Measurements from ENCODE around the gene ZKSCAN1. TPM values are rescaled to one million over a fixed set of nuclear protein-coding genes. Genes with fewer than 3 reads are reported as not detected.
A peak's percentile ranks its signal among the peaks of the same experiment; 100 is the strongest.
"Not testable (repeated sequence)": the region's sequence is repeated elsewhere in the genome, so short reads cannot be mapped to it uniquely, and the experiment has no call there.

The ZKSCAN1 gene
- polyA plus RNA-seq, 3 donors: 56.7 to 64.3 (median 62.7) TPM

DNA sequence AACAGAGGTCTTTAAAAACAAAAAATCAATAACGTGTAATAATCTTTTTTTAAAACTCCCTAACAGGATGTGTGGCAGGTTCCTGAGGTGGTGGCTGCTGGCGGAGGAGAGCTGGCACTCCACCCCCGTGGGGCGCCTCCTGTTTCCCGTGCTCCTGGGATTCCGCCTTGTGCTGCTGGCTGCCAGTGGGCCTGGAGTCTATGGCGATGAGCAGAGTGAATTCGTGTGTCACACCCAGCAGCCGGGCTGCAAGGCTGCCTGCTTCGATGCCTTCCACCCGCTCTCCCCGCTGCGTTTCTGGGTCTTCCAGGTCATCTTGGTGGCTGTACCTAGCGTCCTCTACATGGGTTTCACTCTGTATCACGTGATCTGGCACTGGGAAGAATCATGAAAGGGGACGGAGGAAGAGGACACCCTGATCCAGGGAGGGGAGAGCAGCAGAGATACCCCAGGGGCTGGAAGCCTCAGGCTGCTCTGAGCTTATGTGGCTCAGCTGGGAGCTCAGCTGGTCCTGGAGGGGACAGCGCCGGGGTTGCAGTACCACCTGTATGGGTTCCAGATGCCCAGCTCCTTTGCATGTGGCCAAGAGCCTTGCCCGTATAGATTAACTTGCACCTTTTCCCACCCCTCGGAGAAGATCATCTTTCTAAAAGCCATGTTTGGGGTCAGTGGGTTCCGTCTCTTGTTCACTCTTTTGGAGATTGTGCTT, 22.9 kb upstream of the ZKSCAN1 start:
- DNase-seq (ENCODE audit: extremely low read depth in 1 of 11, low read depth in 9 of 11, low spot score in 4 of 11): no peak

GRCh38 chr7:99994819-99995218, 20.6 kb upstream of the ZKSCAN1 start:
- DNase-seq (ENCODE audit: extremely low read depth in 1 of 11, low read depth in 9 of 11, low spot score in 4 of 11): no peak

- no peak for DNase-seq (ENCODE audit: extremely low read depth in 1 of 11, low read depth in 9 of 11, low spot score in 4 of 11)
Measured at GRCh38 chr7:99996755-99997544, 18.4 kb upstream of the ZKSCAN1 start.

- DNase-seq (ENCODE audit: extremely low read depth in 1 of 11, low read depth in 9 of 11, low spot score in 4 of 11): peak in 4 of 11 donors; percentile 23 to 43 (median 34)
Measured at GRCh38 chr7:99997545-99998137, 17.8 kb upstream of the ZKSCAN1 start.

DNA sequence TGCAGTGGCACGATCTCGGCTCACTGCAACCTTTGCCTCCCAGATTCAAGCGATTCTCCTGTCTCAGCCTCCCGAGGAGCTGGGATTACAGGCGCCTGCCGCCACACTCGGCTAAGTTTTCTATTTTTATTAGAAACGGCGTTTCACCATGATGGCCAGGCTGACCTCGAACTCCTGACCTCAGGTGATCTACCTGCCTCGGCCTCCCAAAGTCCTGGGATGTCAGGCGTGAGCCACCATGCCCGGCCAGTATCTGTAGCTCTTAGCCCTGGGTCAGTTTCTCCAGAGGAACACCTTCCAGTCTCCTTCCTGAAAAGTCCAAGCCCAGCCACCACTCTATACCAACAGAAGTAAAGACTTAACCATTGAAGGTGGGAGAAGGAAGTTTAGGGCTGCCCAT, 15.2 kb upstream of the ZKSCAN1 start:
- no peak for DNase-seq (ENCODE audit: extremely low read depth in 1 of 11, low read depth in 9 of 11, low spot score in 4 of 11)

DNA sequence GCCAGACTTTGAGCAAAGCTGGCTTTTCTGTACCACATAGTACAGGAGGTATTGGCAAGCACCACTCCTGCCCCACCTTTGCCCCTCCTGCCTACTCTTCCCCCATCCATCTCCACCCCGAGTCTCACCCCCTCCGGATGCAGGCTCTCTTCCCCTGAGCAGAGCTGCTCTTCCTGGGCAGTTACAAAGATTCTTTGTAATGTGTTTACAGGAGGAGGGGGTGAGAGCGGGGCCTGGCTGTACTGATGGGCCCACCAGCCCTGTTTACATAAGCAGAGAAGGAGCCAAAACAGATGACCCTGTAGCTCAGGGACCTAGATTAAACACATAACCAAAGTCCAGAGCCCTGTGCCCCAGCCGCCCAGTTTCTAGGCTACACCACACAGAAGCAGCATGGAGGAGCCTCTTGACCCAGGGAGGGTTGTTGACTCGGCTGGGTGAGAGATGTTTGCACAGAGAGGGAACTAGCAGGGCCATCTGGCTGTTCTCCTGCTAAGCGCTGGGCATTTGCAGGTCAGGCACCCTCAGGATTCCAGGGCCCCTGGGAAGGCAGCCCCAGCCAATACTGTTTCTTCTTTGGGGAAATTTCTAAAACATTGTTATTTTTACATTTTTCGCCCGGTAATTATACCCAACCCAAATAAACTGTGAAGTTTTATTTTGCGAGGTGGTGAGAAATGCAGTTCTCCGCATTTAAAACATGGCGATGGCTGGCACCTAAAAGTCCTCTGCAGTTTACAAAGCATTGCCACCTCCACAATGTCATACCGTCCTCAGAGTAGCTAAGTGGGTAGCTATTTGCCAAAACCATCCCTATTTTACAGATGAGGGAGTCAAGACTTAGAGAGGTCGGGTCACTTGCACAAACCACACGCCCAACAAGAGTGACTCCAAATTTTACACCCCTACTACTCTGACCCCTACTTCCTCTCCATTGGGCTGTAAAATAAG, 11.4 kb upstream of the ZKSCAN1 start:
- no peak for DNase-seq (ENCODE audit: extremely low read depth in 1 of 11, low read depth in 9 of 11, low spot score in 4 of 11)

DNA sequence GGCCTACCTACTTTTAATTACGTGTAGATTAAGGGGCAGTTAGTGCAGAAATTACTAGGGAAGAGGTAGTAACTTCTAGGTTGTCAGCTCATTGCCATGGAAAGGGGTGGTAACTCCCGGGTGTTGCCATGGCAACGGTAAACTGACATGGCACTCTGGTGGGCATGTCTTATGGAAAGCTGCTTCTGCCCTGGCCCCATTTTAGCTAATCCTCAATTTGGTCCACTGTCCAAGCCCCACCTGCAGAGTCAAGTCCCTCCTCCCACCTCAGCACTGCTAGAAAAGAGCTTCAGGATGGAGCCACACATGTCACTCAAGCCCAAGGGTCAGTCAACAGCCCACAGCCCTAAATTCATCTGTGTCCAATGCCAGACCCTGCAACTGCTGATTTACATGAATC, 7.5 kb upstream of the ZKSCAN1 start:
- no peak for DNase-seq (ENCODE audit: extremely low read depth in 1 of 11, low read depth in 9 of 11, low spot score in 4 of 11)

GRCh38 chr7:100008525-100008924, 6.9 kb upstream of the ZKSCAN1 start:
- DNase-seq (ENCODE audit: extremely low read depth in 1 of 11, low read depth in 9 of 11, low spot score in 4 of 11): no peak

- not testable (repeated sequence) for DNase-seq (ENCODE audit: extremely low read depth in 1 of 11, low read depth in 9 of 11, low spot score in 4 of 11)
Measured at GRCh38 chr7:100009952-100010351, 5.4 kb upstream of the ZKSCAN1 start.

GRCh38 chr7:100010901-100011300, 4.5 kb upstream of the ZKSCAN1 start:
- no peak for DNase-seq (ENCODE audit: extremely low read depth in 1 of 11, low read depth in 9 of 11, low spot score in 4 of 11)

- no peak for DNase-seq (ENCODE audit: extremely low read depth in 1 of 11, low read depth in 9 of 11, low spot score in 4 of 11)
Measured at GRCh38 chr7:100011516-100011915, 3.9 kb upstream of the ZKSCAN1 start.

GRCh38 chr7:100012385-100013327, 2.7 kb upstream of the ZKSCAN1 start:
- DNase-seq (ENCODE audit: extremely low read depth in 1 of 11, low read depth in 9 of 11, low spot score in 4 of 11): not testable (repeated sequence)

GRCh38 chr7:100013328-100013676, 2.1 kb upstream of the ZKSCAN1 start:
- DNase-seq (ENCODE audit: extremely low read depth in 1 of 11, low read depth in 9 of 11, low spot score in 4 of 11): no peak

- DNase-seq (ENCODE audit: extremely low read depth in 1 of 11, low read depth in 9 of 11, low spot score in 4 of 11): peak in 3 of 11 donors; percentile 5 to 19 (median 7)
Measured at GRCh38 chr7:100016215-100016901, 962 bp downstream of the ZKSCAN1 start.

DNA sequence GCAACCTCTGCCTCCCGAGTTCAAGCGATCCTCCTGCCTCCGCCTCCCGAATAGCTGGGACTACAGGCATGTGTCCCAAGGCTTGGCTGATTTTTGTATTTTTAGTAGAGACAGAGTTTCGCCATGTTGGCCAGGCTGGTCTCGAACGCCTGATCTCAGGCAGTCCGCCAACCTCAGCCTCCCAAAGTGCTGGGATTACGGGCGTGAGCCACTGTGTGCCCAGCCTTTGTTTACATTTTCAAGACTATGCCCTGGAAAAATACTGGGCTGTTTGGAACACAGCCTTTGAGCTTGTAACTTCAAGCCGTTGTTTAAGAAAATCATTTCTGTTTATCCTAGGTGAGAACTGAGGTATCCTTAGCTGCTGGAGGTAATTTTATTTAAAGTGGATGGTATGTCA, 1.9 kb downstream of the ZKSCAN1 start:
- DNase-seq (ENCODE audit: extremely low read depth in 1 of 11, low read depth in 9 of 11, low spot score in 4 of 11): no peak

GRCh38 chr7:100017875-100018274, 2.5 kb downstream of the ZKSCAN1 start:
- no peak for DNase-seq (ENCODE audit: extremely low read depth in 1 of 11, low read depth in 9 of 11, low spot score in 4 of 11)

DNA sequence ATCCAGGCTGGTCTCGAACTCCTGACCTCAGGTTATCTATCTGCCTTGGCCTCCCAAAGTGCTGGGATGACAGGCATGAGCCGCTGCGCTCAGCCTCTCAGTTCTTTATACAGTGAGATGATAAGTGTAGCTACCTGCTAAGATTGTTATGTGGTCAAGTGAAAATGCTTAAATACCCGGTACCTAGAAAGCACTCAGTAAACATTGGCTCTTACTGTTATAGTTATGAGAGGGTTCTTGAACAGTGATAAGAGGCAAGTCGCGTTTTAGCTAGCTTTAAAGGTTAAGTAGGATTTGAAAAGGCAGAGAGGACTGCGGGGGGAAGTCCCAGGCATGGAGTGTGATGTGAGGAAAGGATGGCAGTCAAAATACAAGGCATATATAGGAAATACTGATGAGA, 4.5 kb downstream of the ZKSCAN1 start:
- DNase-seq (ENCODE audit: extremely low read depth in 1 of 11, low read depth in 9 of 11, low spot score in 4 of 11): no peak

DNA sequence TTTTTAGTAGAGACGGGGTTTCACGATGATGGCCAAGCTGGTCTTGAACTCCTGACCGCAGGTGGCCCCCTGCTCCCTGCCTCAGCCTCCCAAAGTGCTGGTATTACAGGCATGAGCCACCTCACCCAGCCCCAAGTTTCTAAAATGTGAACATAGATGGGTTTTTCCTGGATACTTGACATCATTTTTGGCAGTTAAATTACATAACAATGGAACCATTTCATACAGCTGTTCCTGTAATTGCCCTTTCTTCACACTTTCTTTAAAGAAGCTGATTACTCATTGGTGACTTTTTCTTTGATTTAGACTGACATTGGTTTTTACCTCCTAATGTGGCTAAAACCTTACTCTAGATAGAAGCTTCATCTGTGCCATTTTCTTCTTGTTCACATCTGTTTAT, 5.9 kb downstream of the ZKSCAN1 start:
- DNase-seq (ENCODE audit: extremely low read depth in 1 of 11, low read depth in 9 of 11, low spot score in 4 of 11): no peak
